ENCODE measurements around the gene ZNF536.

Gene ZNF536

DNA sequence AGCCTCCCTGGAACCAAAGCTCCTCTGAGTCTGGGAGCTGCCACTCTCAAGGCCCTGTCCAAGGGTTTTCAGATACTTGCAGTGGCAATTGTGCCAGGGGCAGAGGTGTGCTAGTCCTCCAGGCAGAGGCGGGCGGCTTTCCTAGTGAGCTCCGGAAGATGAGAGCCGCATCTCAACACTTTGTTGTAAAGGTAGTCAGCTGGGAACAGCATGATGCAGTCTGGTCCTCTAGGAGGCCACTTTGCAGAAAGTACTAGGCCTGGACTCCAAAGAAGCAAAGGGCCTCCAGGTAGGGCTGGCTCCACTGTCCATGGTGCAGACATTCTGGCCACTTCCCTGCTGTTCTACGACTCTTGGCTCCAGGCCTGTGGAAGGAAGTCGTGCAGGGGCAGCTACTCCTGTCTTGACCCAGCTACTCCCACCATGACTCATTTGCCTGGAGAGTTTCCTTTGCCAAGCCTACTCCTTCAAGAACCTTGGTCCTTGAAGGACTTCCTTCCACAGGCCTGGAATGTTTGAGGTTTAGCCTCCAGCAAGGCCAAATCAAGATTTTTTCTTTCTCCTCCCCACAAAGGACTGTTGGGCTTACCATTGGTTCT lies 9.9 kb upstream of the ZNF536 start:
- TF ChIP-seq, protein P1, sequence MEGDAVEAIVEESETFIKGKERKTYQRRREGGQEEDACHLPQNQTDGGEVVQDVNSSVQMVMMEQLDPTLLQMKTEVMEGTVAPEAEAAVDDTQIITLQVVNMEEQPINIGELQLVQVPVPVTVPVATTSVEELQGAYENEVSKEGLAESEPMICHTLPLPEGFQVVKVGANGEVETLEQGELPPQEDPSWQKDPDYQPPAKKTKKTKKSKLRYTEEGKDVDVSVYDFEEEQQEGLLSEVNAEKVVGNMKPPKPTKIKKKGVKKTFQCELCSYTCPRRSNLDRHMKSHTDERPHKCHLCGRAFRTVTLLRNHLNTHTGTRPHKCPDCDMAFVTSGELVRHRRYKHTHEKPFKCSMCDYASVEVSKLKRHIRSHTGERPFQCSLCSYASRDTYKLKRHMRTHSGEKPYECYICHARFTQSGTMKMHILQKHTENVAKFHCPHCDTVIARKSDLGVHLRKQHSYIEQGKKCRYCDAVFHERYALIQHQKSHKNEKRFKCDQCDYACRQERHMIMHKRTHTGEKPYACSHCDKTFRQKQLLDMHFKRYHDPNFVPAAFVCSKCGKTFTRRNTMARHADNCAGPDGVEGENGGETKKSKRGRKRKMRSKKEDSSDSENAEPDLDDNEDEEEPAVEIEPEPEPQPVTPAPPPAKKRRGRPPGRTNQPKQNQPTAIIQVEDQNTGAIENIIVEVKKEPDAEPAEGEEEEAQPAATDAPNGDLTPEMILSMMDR (IDR thresholded peaks at IDR 0.05; ENCODE audit: insufficient read depth, low read depth, low read length, missing control alignments) = no peak
- DNase-seq (ENCODE audit: low read depth) = no peak
- no peak overlapping the region for H3K4me3 ChIP-seq (ENCODE audit: low read depth, low read length)

DNA sequence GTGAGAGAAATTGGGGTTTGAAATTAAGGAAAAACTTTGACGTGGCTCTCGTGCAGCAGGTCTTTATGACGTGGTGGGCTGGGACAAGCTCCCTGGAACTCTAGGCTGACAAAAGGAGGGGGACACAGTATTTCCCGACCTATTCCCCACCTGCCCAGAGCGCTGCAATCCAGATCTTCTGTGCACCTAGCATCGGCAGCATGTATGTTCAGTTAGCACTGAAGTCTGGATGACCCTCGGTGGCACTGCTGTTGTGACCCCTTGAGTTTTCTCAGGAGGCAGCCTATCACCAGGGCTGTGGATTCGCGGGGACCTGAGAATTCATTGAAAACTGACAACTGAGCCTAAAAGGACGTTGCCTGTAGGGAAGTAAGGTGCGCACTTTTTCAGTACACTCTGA lies 9.1 kb upstream of the ZNF536 start:
- H3K4me3 ChIP-seq (ENCODE audit: low read depth, low read length) = no peak overlapping the region
- TF ChIP-seq, protein P1 (IDR thresholded peaks at IDR 0.05; ENCODE audit: insufficient read depth, low read depth, low read length, missing control alignments) = no peak
- DNase-seq (ENCODE audit: low read depth) = no peak

DNA sequence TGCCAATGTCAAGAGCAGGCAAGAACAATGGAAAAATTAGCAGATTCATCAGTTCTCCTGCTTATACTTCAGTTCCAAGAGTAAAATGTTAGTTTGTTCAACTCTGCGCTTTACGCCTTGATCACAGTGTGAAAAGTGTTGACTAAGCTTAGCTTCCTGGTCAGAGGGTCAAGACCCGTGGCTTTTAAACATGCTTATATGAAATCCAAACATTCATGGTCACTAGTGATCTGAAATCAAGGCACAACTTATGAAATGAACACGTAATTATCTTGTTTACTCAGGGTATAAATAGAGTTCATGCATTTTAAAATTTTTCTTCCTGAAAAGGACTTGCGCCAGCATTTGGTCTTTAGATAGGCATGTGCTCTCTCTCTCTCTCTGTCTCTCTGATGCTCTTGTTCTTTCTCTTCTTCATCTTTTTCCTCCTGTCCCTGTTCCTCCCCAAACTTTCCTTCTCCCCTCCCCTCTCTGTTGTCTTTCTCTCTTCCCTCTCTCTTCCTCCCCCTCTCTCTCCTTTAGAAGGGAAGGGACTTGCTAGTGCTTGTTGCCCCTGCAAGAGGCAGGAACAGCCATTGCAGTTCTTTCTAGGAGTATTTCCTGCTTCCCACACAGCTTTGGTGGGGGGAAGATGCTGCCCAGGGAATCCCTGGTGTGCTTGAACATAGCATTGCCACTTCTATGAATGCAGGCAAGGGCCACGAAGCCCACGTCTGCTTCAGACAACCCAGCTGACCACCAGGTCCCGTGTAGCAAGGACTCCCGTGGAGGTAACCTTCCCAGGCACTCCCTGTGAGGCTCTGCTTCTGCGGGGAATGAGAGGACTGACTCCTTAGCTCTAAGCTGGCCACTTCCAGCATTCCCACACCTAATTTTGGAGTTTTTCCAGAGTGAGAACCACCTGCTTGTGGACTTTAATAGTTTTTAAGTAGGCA lies 7.1 kb upstream of the ZNF536 start:
- TF ChIP-seq, protein P1 (IDR thresholded peaks at IDR 0.05; ENCODE audit: insufficient read depth, low read depth, low read length, missing control alignments) = no peak
- DNase-seq (ENCODE audit: low read depth) = no peak
- no peak overlapping the region for H3K4me3 ChIP-seq (ENCODE audit: low read depth, low read length)

DNA sequence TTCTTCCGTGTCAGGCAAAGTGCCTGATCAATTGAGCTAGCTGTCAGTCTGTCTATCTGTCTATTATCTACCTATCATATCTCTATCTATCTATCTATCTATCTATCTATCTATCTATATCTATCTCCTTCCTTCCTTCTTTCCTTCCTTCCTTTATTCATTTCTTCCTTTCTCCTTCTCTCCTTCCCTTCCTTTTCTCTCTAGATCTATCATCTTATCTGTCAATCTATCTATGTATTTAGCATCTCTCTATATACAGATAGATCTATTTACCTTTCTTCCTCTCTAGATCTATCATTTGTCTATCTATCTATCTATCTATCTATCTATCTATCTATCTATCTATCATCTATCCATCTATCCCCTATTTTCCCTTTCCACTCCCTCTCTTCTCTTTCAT lies 5.9 kb upstream of the ZNF536 start:
- DNase-seq (ENCODE audit: low read depth) = no peak
- H3K4me3 ChIP-seq (ENCODE audit: low read depth, low read length) = no peak overlapping the region

DNA sequence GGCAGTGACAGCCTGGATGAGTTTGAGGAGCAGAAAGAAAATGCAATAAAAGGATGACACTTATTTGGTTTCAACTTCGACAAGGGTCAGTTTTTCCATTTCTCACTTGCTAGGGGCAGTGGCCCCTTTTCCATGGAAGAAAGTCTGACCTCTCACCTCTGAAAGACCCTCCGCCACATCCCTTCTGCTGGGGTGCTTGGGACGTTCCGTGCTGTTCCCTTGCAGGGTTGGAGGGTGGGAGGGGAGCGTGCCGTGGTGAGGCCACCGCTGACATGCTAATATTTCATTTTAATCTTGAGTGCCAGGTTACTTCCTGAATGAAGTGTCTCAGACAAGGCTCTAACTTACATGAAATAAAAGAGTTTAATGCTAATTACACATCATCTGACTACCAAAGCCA lies 5.2 kb upstream of the ZNF536 start:
- H3K4me3 ChIP-seq (ENCODE audit: low read depth, low read length) = no peak overlapping the region
- no peak for DNase-seq (ENCODE audit: low read depth)
- TF ChIP-seq, protein P1 (IDR thresholded peaks at IDR 0.05; ENCODE audit: insufficient read depth, low read depth, low read length, missing control alignments) = no peak

More for the DNA sequence above, 5.9 kb upstream of the ZNF536 start:
- TF ChIP-seq, protein P1 (IDR thresholded peaks at IDR 0.05; ENCODE audit: insufficient read depth, low read depth, low read length, missing control alignments) = no peak

DNA sequence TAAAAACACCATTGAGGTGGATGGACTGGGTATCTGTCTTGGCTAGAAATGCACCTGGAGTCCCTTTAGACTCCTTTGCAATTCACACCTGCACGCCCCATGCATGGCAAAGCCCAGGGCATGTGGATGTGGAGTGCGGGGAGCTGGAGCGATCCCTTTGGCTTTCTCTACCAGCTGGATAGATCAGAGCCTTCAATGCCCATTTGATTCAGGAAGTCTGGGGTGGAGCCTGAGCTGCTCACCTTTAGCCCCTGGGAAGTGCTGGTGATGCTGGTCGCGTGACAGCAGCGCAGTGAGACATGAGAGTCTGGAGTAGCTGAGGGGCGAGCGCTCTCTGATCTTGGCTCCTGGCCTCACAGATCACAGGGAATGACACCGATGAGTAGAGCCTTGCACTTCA lies 4.8 kb upstream of the ZNF536 start:
- no peak overlapping the region for H3K4me3 ChIP-seq (ENCODE audit: low read depth, low read length)
- TF ChIP-seq, protein P1 (IDR thresholded peaks at IDR 0.05; ENCODE audit: insufficient read depth, low read depth, low read length, missing control alignments) = no peak
- no peak for DNase-seq (ENCODE audit: low read depth)
